Neutrophil (primary cell): ENCODE measurements around the gene HTRA2.

Source experiments
- H3K27ac ChIP-seq: fragments of 200-600 bp; sonication (generic); 2 replicates; pipeline ENCODE4 v1.5.1; 2016; ENCODE audit warnings: mild to moderate bottlenecking, moderate library complexity
- H3K27me3 ChIP-seq: fragments of 200-600 bp; sonication (generic); 2 replicates; pipeline ENCODE4 v1.6.0; 2016; ENCODE audit warnings: mild to moderate bottlenecking
- H3K36me3 ChIP-seq: fragments of 200-600 bp; sonication (generic); 2 replicates; pipeline ENCODE4 v1.5.1; 2017
- H3K4me1 ChIP-seq, 2 experiments: fragments of 200-600 bp in 1 of 2; sonication (generic) in 1 of 2; 1 replicate in 1 of 2; 2 replicates in 1 of 2; pipeline versions ENCODE4 v1.5.1 to v1.6.1; 2013 to 2016; ENCODE audit warnings: low read depth in 1 of 2, low read length in 1 of 2, mild to moderate bottlenecking in 1 of 2, moderate library complexity in 1 of 2; ENCODE audit not compliant: control insufficient read depth in 1 of 2, insufficient read depth in 1 of 2
- H3K4me3 ChIP-seq, 2 experiments: fragments of 200-600 bp in 1 of 2; sonication (generic) in 1 of 2; 1 replicate in 1 of 2; 2 replicates in 1 of 2; pipeline ENCODE4 v1.5.1; 2013 to 2016; ENCODE audit warnings: low read depth in 1 of 2, low read length in 1 of 2, mild to moderate bottlenecking in 1 of 2, moderate library complexity in 1 of 2
- H3K9me3 ChIP-seq: fragments of 200-600 bp; sonication (generic); 2 replicates; pipeline ENCODE4 v1.5.1; 2016
- TF ChIP-seq, protein P1 (sequence below): fragments of 200-600 bp; sonication (generic); IDR thresholded peaks from 2 replicates; pipeline ENCODE4 v1.5.1; 2016; ENCODE audit warnings: antibody characterized with exemption

HTRA2 gene

DNA sequence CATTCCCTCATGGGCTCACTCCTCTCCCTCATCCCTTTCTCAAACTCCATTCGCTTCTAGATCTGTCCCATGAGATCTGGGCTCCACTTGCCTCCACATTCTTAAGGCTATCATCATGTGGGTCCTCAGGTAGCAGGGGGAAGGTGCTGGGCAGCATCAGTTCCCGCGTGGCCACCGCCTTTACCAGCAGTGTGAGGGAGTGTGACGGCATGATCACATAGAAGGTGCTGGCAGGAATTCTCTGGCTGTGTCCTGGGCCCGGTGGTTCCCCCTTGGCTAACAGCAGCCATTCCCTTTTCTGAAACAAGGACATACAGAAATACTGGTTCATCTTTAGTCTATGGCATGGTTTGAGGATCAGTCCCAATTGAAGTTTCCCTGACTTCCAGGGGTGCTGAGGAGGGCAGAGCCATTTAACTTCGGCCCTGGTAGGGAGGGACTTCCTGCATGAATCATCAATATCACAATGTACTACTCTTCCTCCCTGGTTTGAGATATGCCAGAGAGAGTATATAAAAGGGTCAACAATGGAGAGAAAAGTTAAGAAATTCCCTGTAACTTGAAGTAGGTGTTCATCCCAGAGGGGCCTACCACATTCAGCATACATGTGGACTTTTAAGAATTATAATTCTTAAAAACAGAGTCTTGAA is 32.5 kb downstream of the HTRA2 start:
- TF ChIP-seq, protein P1, sequence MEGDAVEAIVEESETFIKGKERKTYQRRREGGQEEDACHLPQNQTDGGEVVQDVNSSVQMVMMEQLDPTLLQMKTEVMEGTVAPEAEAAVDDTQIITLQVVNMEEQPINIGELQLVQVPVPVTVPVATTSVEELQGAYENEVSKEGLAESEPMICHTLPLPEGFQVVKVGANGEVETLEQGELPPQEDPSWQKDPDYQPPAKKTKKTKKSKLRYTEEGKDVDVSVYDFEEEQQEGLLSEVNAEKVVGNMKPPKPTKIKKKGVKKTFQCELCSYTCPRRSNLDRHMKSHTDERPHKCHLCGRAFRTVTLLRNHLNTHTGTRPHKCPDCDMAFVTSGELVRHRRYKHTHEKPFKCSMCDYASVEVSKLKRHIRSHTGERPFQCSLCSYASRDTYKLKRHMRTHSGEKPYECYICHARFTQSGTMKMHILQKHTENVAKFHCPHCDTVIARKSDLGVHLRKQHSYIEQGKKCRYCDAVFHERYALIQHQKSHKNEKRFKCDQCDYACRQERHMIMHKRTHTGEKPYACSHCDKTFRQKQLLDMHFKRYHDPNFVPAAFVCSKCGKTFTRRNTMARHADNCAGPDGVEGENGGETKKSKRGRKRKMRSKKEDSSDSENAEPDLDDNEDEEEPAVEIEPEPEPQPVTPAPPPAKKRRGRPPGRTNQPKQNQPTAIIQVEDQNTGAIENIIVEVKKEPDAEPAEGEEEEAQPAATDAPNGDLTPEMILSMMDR = no peak
- Histone ChIP-seq H3K4me3 (no peak overlapping the region), H3K27ac (peak overlapping the region; percentile 18), H3K4me1 (peaks cover 46% of the 10 kb centered on the region in 2 experiments), H3K27me3 (no peaks in the 10 kb centered on the region), H3K36me3 (peaks cover 8% of the 10 kb centered on the region), H3K9me3 (no peaks in the 10 kb centered on the region)

- TF ChIP-seq, protein P1 = no peak
Observed at GRCh38 chr2:74564222-74564621, 34.5 kb downstream of the HTRA2 start.

DNA sequence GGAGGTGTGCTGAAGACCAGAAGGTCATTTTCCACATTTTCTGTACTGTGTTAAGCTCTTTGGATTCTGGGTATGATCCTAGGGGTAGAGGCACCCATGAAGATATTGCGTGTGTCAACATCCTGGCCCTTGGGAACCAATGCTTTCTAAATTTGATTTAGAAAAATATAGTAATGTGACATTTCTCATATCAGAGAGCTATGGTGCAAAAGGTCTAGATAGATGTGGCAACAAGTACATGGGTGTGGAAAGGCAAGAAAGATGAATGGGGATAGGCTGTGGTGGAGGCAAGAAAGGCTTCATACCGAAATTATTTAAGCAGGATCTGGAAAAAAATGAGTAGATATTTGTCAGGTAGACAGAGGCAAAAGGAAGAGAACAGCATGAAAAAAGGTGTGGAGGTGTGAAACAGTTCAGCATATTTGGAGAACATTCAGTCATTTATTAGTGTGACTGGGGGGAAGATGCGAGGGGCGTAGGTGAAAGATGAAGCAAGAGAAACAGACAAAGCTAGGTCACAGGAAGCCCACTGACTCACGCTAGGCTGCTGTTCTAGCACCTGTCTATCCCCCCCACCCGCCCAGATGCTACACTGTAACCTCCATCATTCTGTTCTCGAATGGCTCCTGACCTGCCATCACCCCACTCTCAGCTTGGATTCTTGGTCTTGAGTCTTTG is 36.5 kb downstream of the HTRA2 start:
- H3K4me1 ChIP-seq = peaks cover 14 to 17% of the 10 kb centered on the region in 2 experiments
- H3K27ac ChIP-seq = no peak overlapping the region
- no peak overlapping the region for H3K4me3 ChIP-seq
- H3K27me3 ChIP-seq = no peaks in the 10 kb centered on the region
- no peaks in the 10 kb centered on the region for H3K9me3 ChIP-seq
- no peaks in the 10 kb centered on the region for H3K36me3 ChIP-seq
- TF ChIP-seq, protein P1 = no peak

More at GRCh38 chr2:74564222-74564621, 34.5 kb downstream of the HTRA2 start:
- Histone ChIP-seq H3K4me1 (peaks cover 26 to 27% of the 10 kb centered on the region in 2 experiments), H3K36me3 (no peaks in the 10 kb centered on the region), H3K27ac (no peak overlapping the region), H3K9me3 (no peaks in the 10 kb centered on the region), H3K27me3 (no peaks in the 10 kb centered on the region), H3K4me3 (no peak overlapping the region)

DNA sequence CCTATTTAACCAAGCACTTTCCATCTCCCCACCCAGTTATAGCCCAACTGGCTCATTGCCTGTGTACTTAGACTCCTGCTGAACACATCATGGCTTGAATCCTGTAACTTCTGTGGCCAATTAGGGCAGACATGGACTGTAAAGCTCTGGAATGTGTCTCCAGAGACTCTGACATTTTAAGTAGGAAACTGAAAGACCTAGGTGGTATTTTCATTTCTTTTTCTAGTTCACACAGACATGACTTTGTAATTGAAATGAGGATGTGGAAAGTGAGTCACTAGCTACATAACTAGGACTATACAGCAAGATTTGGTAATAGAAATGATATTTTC is 37.0 kb downstream of the HTRA2 start:
- no peaks in the 10 kb centered on the region for H3K36me3 ChIP-seq
- H3K9me3 ChIP-seq = no peaks in the 10 kb centered on the region
- H3K4me1 ChIP-seq = peaks cover 17 to 19% of the 10 kb centered on the region in 2 experiments
- no peak overlapping the region for H3K27ac ChIP-seq
- H3K27me3 ChIP-seq = no peaks in the 10 kb centered on the region
- TF ChIP-seq, protein P1 = no peak
- no peak overlapping the region for H3K4me3 ChIP-seq

- Histone ChIP-seq H3K4me1 (peaks cover 6 to 9% of the 10 kb centered on the region in 2 experiments), H3K9me3 (no peaks in the 10 kb centered on the region), H3K36me3 (no peaks in the 10 kb centered on the region), H3K27me3 (no peaks in the 10 kb centered on the region), H3K27ac (no peak overlapping the region), H3K4me3 (no peak overlapping the region)
- TF ChIP-seq, protein P1 = no peak
Observed at GRCh38 chr2:74567881-74568280, 38.1 kb downstream of the HTRA2 start.
